GM12864 (cell line): ENCODE results near the gene MAST4.
A peak's percentile ranks its signal among the peaks of the same experiment; 100 is the strongest.

Experiments used
- DNase-seq: peaks from one replicate; pipeline ENCODE4 v3.0.0-alpha.2; 2011; ENCODE audit warnings: low read depth
- H3K4me3 ChIP-seq: 2 replicates; pipeline ENCODE4 v1.5.1; 2011; ENCODE audit warnings: mild to moderate bottlenecking, low read depth, low read length, control low read depth
- CTCF ChIP-seq: IDR thresholded peaks from 2 replicates; pipeline ENCODE4 v1.5.1; 2011; ENCODE audit warnings: low read depth, mild to moderate bottlenecking, moderate library complexity, low read length, control low read depth, inconsistent platforms; ENCODE audit errors: missing control alignments

Gene MAST4

GRCh38 chr5:66704790-66705425 lies 108.7 kb downstream of the MAST4 start:
- H3K4me3 ChIP-seq = no peak overlapping the region
- no peak for TF ChIP-seq CTCF
- no peak for DNase-seq

GRCh38 chr5:66708368-66708767 lies 112.2 kb downstream of the MAST4 start:
- DNase-seq = peak; percentile 39
- no peak for TF ChIP-seq CTCF
- H3K4me3 ChIP-seq = no peak overlapping the region

- H3K4me3 ChIP-seq = no peak overlapping the region
- no peak for TF ChIP-seq CTCF
- no peak for DNase-seq
Measured at GRCh38 chr5:66710557-66711088, 114.4 kb downstream of the MAST4 start.

GRCh38 chr5:66713998-66714397 lies 117.8 kb downstream of the MAST4 start:
- DNase-seq = no peak
- no peak overlapping the region for H3K4me3 ChIP-seq
- TF ChIP-seq CTCF = no peak

- no peak for DNase-seq
- H3K4me3 ChIP-seq = no peak overlapping the region
- no peak for TF ChIP-seq CTCF
Measured at GRCh38 chr5:66717455-66718373, 121.5 kb downstream of the MAST4 start.

- no peak overlapping the region for H3K4me3 ChIP-seq
- DNase-seq = no peak
- no peak for TF ChIP-seq CTCF
Measured at GRCh38 chr5:66718374-66719002, 122.3 kb downstream of the MAST4 start.
